Measurements from ENCODE around the gene MPO. TPM values are rescaled to one million over a fixed set of nuclear protein-coding genes. Genes with fewer than 3 reads are reported as not detected.

Gene MPO
- total RNA-seq, 4 donors from 2014 or later: not detected

GRCh38 chr17:58315281-58315711 lies 34.6 kb upstream of the MPO start:
- DNase-seq (ENCODE audit: low spot score in 2 of 2): no peak
- no peaks in the 10 kb centered on the region for H3K27me3 ChIP-seq
- 88 to 90% methylated on average over 6 of the region's 6 CpGs for WGBS, 2 donors
- TF ChIP-seq EP300 (IDR thresholded peaks at IDR 0.05) (no peak), CTCF (IDR thresholded peaks at IDR 0.05) (no peak), POLR2A (IDR thresholded peaks at IDR 0.05) (no peak)
- H3K36me3 ChIP-seq: peaks cover 0 to 28% (median 0%) of the 10 kb centered on the region in 3 donors
- no peaks in the 10 kb centered on the region for H3K9me3 ChIP-seq
- no peak overlapping the region for H3K4me3 ChIP-seq
- H3K4me1 ChIP-seq: no peaks in the 10 kb centered on the region
- H3K27ac ChIP-seq: no peak overlapping the region

- TF ChIP-seq POLR2A (IDR thresholded peaks at IDR 0.05) (no peak), CTCF (IDR thresholded peaks at IDR 0.05) (no peak), EP300 (IDR thresholded peaks at IDR 0.05) (no peak)
- Histone ChIP-seq H3K36me3 (peaks cover 0 to 25% (median 0%) of the 10 kb centered on the region in 3 donors), H3K27me3 (no peaks in the 10 kb centered on the region), H3K9me3 (no peaks in the 10 kb centered on the region), H3K4me3 (no peak overlapping the region), H3K4me1 (no peaks in the 10 kb centered on the region), H3K27ac (no peak overlapping the region)
- DNase-seq (ENCODE audit: low spot score in 2 of 2): no peak
- WGBS, 2 donors: 76 to 83% methylated on average over 6 of the region's 6 CpGs
Observed at GRCh38 chr17:58314706-58315015, 33.9 kb upstream of the MPO start.

- TF ChIP-seq EP300 (IDR thresholded peaks at IDR 0.05): no peak
- no peak for TF ChIP-seq CTCF (IDR thresholded peaks at IDR 0.05)
- TF ChIP-seq POLR2A (IDR thresholded peaks at IDR 0.05): no peak
- H3K27me3 ChIP-seq: no peaks in the 10 kb centered on the region
- no peak overlapping the region for H3K4me3 ChIP-seq
- H3K27ac ChIP-seq: no peak overlapping the region
- no peaks in the 10 kb centered on the region for H3K4me1 ChIP-seq
- no peaks in the 10 kb centered on the region for H3K9me3 ChIP-seq
- peaks cover 0 to 31% (median 0%) of the 10 kb centered on the region in 3 donors for H3K36me3 ChIP-seq
- no peak for DNase-seq (ENCODE audit: low spot score in 2 of 2)
- WGBS, 2 donors: 65 to 68% methylated on average over 7 of the region's 7 CpGs
Observed at GRCh38 chr17:58313815-58314705, 33.3 kb upstream of the MPO start.

- H3K27ac ChIP-seq: no peak overlapping the region
- H3K4me1 ChIP-seq: no peaks in the 10 kb centered on the region
- TF ChIP-seq CTCF (IDR thresholded peaks at IDR 0.05) (no peak), EP300 (IDR thresholded peaks at IDR 0.05) (no peak), POLR2A (IDR thresholded peaks at IDR 0.05) (no peak)
- 39 to 58% methylated on average over 1 of the region's 1 CpG for WGBS, 2 donors
- no peaks in the 10 kb centered on the region for H3K9me3 ChIP-seq
- H3K36me3 ChIP-seq: peaks cover 0 to 43% (median 0%) of the 10 kb centered on the region in 3 donors
- H3K27me3 ChIP-seq: no peaks in the 10 kb centered on the region
- no peak for DNase-seq (ENCODE audit: low spot score in 2 of 2)
- no peak overlapping the region for H3K4me3 ChIP-seq
Observed at GRCh38 chr17:58312829-58313228, 32.1 kb upstream of the MPO start.

- H3K27ac ChIP-seq: no peak overlapping the region
- 68 to 87% methylated on average over 14 to 15 of the region's 23 CpGs for WGBS, 2 donors
- H3K9me3 ChIP-seq: no peaks in the 10 kb centered on the region
- H3K27me3 ChIP-seq: no peaks in the 10 kb centered on the region
- H3K4me1 ChIP-seq: no peaks in the 10 kb centered on the region
- TF ChIP-seq POLR2A (IDR thresholded peaks at IDR 0.05): no peak
- TF ChIP-seq CTCF (IDR thresholded peaks at IDR 0.05): no peak
- TF ChIP-seq EP300 (IDR thresholded peaks at IDR 0.05): no peak
- H3K36me3 ChIP-seq: peaks cover 0 to 50% (median 0%) of the 10 kb centered on the region in 3 donors
- no peak for DNase-seq (ENCODE audit: low spot score in 2 of 2)
- H3K4me3 ChIP-seq: no peak overlapping the region
Observed at GRCh38 chr17:58312021-58312630, 31.4 kb upstream of the MPO start.

Measured in tibial nerve (tissue), 4 donors.